HepG2 (cell line): Measurements from ENCODE around the gene KCNK7. TPM values are rescaled to one million over a fixed set of nuclear protein-coding genes. Genes with fewer than 3 reads are reported as not detected.

Experiments
- ASH2L ChIP-seq: fragments of 300-600, 200-600 bp; sonication (generic); IDR thresholded peaks from 2 replicates; pipeline ENCODE4 v1.7.0; 2017; ENCODE audit warnings: low read depth, mild to moderate bottlenecking, moderate library complexity, mixed read lengths, low read length; ENCODE audit not compliant: insufficient read length
- BORCS8-MEF2B ChIP-seq: sonication (generic); formaldehyde crosslinking; IDR thresholded peaks from 2 replicates; pipeline ENCODE4 v1.8.0; 2022; ENCODE audit warnings: mild to moderate bottlenecking, missing genetic modification reagents
- DPF2 ChIP-seq: sonication (generic); formaldehyde crosslinking; IDR thresholded peaks from 2 replicates; pipeline ENCODE4 v1.4.0; 2020; ENCODE audit warnings: mild to moderate bottlenecking, low read depth, missing genetic modification reagents, borderline replicate concordance
- KDM6A ChIP-seq: IDR thresholded peaks from 2 replicates; pipeline ENCODE4 v1.6.1; 2016; ENCODE audit warnings: low read depth
- MED8 ChIP-seq: sonication (generic); formaldehyde crosslinking; IDR thresholded peaks from 2 replicates; pipeline ENCODE4 v1.8.1; 2023; ENCODE audit warnings: mild to moderate bottlenecking, missing genetic modification reagents; ENCODE audit not compliant: insufficient replicate concordance
- MEIS1 ChIP-seq: sonication (generic); formaldehyde crosslinking; IDR thresholded peaks from 2 replicates; pipeline ENCODE4 v1.9.0; 2021; ENCODE audit warnings: mild to moderate bottlenecking, missing genetic modification reagents, moderate library complexity, borderline replicate concordance
- MIER2 ChIP-seq: IDR thresholded peaks from 2 replicates; pipeline ENCODE4 v1.6.1; 2016; ENCODE audit warnings: missing biosample characterization, missing genetic modification reagents
- SNRNP70 ChIP-seq: fragments of 200-400 bp; formaldehyde crosslinking; IDR thresholded peaks from 2 replicates; pipeline ENCODE4 v1.6.1; 2017; ENCODE audit warnings: mild to moderate bottlenecking, low read depth, low read length, moderate library complexity
- STAG1 ChIP-seq: sonication (generic); formaldehyde crosslinking; IDR thresholded peaks from 2 replicates; pipeline ENCODE4 v1.4.0; 2020; ENCODE audit warnings: missing genetic modification reagents
- ZMAT3 ChIP-seq: sonication (generic); formaldehyde crosslinking; conservative IDR thresholded peaks from 2 replicates; pipeline ENCODE4 v1.7.0; 2021; ENCODE audit warnings: missing genetic modification reagents
- ZMYM2 ChIP-seq: sonication (generic); formaldehyde crosslinking; IDR thresholded peaks from 2 replicates; pipeline ENCODE4 v1.8.0; 2022; ENCODE audit warnings: mild to moderate bottlenecking, missing genetic modification reagents
- ZNF224 ChIP-seq: sonication (generic); formaldehyde crosslinking; IDR thresholded peaks from 2 replicates; pipeline ENCODE4 v1.5.0; 2020; ENCODE audit warnings: mild to moderate bottlenecking, missing genetic modification reagents
- ZNF24 ChIP-seq: fragments of 450-650 bp; IDR thresholded peaks from 2 replicates; pipeline ENCODE4 v1.6.1; 2017; ENCODE audit warnings: antibody characterized with exemption, mild to moderate bottlenecking
- ZNF282 ChIP-seq: fragments of 450-650 bp; IDR thresholded peaks from 2 replicates; pipeline ENCODE4 v1.6.1; 2018; ENCODE audit not compliant: partially characterized antibody
- ZNF343 ChIP-seq: sonication (generic); formaldehyde crosslinking; IDR thresholded peaks from 2 replicates; pipeline ENCODE4 v1.4.0; 2020; ENCODE audit warnings: mild to moderate bottlenecking, missing genetic modification reagents
- ZNF629 ChIP-seq: sonication (generic); formaldehyde crosslinking; conservative IDR thresholded peaks from 2 replicates; pipeline ENCODE4 v1.5.0; 2020; ENCODE audit warnings: missing genetic modification reagents
- ZNF816 ChIP-seq: sonication (generic); formaldehyde crosslinking; IDR thresholded peaks from 2 replicates; pipeline ENCODE4 v1.8.0; 2022; ENCODE audit warnings: missing genetic modification reagents, mild to moderate bottlenecking, borderline replicate concordance
- ZSCAN30 ChIP-seq: sonication (generic); formaldehyde crosslinking; IDR thresholded peaks from 2 replicates; pipeline ENCODE4 v1.5.0; 2020; ENCODE audit warnings: mild to moderate bottlenecking, missing genetic modification reagents
- polyA plus RNA-seq, 8 experiments: library from polyadenylated mRNA; depleted of rRNA in 3 of 8; stranded (reverse) in 7 of 8; unstranded in 1 of 8; fragments of >200 nt; fragmentation: Illumina TruSeq in 4 of 8; extraction: Trizol in 4 of 8; gene quantifications; 2 replicates each; pipeline versions ENCODE4 v1.2.1 to v1.2.3, GENCODE V29; 2011 to 2016; ENCODE audit warnings: low read depth in 4 of 8, missing spikeins in 1 of 8, mixed read lengths in 1 of 8; ENCODE audit not compliant: insufficient read depth in 1 of 8
- total RNA-seq, 5 experiments: library from RNA; depleted of rRNA; stranded (reverse); fragments of >200 nt; fragmentation: Illumina TruSeq; extraction: Trizol; gene quantifications; 2 replicates each; pipeline ENCODE4 v1.2.3, GENCODE V29; 2016; ENCODE audit warnings: low read depth in 1 of 5
- TF ChIP-seq, protein P1 (sequence below): sonication (generic); formaldehyde crosslinking; IDR thresholded peaks from 2 replicates; pipeline ENCODE4 v1.9.0; 2021; ENCODE audit warnings: mild to moderate bottlenecking, missing genetic modification reagents
- TF ChIP-seq, protein P2 (sequence below): sonication (generic); formaldehyde crosslinking; IDR thresholded peaks from 2 replicates; pipeline ENCODE4 v1.5.1; 2020; ENCODE audit warnings: missing genetic modification reagents, mild to moderate bottlenecking, borderline replicate concordance
- TF ChIP-seq, protein P3 (sequence below): sonication (generic); formaldehyde crosslinking; IDR thresholded peaks from 2 replicates; pipeline ENCODE4 v1.5.0; 2020; ENCODE audit warnings: mild to moderate bottlenecking, missing genetic modification reagents

Gene KCNK7
- total and polyA plus RNA-seq, 2 of the 13 experiments (the other 11 are each of a cell fraction or from before 2014, with no cell fraction given): 0.11 TPM; not detected in 1

DNA sequence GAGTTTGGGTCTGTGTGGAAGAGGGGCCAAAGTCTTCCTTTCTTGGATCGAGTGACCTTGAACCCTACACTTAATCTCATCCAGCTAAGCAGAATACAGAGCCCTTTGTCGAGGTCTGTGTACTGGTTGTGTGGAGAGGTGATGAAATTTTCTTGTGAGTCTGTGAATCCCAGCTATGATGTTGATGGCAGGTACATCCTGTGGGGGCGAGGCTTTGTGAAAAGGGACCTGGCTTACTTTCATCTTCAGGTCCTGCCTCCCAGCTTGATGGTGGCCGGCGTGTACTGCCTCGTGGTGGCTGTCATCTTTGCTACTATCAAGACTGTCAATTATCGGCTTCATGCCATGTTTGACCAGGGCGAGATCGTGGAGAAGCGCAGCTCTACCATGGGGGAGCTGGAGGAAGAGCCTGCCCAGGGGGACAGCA lies 21.0 kb upstream of the KCNK7 start (continued):
- TF ChIP-seq, protein P1, sequence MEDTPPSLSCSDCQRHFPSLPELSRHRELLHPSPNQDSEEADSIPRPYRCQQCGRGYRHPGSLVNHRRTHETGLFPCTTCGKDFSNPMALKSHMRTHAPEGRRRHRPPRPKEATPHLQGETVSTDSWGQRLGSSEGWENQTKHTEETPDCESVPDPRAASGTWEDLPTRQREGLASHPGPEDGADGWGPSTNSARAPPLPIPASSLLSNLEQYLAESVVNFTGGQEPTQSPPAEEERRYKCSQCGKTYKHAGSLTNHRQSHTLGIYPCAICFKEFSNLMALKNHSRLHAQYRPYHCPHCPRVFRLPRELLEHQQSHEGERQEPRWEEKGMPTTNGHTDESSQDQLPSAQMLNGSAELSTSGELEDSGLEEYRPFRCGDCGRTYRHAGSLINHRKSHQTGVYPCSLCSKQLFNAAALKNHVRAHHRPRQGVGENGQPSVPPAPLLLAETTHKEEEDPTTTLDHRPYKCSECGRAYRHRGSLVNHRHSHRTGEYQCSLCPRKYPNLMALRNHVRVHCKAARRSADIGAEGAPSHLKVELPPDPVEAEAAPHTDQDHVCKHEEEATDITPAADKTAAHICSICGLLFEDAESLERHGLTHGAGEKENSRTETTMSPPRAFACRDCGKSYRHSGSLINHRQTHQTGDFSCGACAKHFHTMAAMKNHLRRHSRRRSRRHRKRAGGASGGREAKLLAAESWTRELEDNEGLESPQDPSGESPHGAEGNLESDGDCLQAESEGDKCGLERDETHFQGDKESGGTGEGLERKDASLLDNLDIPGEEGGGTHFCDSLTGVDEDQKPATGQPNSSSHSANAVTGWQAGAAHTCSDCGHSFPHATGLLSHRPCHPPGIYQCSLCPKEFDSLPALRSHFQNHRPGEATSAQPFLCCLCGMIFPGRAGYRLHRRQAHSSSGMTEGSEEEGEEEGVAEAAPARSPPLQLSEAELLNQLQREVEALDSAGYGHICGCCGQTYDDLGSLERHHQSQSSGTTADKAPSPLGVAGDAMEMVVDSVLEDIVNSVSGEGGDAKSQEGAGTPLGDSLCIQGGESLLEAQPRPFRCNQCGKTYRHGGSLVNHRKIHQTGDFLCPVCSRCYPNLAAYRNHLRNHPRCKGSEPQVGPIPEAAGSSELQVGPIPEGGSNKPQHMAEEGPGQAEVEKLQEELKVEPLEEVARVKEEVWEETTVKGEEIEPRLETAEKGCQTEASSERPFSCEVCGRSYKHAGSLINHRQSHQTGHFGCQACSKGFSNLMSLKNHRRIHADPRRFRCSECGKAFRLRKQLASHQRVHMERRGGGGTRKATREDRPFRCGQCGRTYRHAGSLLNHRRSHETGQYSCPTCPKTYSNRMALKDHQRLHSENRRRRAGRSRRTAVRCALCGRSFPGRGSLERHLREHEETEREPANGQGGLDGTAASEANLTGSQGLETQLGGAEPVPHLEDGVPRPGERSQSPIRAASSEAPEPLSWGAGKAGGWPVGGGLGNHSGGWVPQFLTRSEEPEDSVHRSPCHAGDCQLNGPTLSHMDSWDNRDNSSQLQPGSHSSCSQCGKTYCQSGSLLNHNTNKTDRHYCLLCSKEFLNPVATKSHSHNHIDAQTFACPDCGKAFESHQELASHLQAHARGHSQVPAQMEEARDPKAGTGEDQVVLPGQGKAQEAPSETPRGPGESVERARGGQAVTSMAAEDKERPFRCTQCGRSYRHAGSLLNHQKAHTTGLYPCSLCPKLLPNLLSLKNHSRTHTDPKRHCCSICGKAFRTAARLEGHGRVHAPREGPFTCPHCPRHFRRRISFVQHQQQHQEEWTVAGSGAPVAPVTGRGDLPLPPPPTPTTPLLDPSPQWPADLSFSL (CRISPR knock-in tag): no peak
- no peak for TF ChIP-seq DPF2
- no peak for TF ChIP-seq KDM6A (CRISPR knock-in tag)
- TF ChIP-seq ZNF816 (CRISPR knock-in tag): no peak
- TF ChIP-seq ZNF343 (CRISPR knock-in tag): no peak
- TF ChIP-seq ZNF224 (CRISPR knock-in tag): no peak
- TF ChIP-seq MEIS1 (CRISPR knock-in tag): no peak
- TF ChIP-seq ZMAT3: no peak
- no peak for TF ChIP-seq ZSCAN30 (CRISPR knock-in tag)
- TF ChIP-seq ZNF629 (CRISPR knock-in tag): no peak
- TF ChIP-seq, protein P2, sequence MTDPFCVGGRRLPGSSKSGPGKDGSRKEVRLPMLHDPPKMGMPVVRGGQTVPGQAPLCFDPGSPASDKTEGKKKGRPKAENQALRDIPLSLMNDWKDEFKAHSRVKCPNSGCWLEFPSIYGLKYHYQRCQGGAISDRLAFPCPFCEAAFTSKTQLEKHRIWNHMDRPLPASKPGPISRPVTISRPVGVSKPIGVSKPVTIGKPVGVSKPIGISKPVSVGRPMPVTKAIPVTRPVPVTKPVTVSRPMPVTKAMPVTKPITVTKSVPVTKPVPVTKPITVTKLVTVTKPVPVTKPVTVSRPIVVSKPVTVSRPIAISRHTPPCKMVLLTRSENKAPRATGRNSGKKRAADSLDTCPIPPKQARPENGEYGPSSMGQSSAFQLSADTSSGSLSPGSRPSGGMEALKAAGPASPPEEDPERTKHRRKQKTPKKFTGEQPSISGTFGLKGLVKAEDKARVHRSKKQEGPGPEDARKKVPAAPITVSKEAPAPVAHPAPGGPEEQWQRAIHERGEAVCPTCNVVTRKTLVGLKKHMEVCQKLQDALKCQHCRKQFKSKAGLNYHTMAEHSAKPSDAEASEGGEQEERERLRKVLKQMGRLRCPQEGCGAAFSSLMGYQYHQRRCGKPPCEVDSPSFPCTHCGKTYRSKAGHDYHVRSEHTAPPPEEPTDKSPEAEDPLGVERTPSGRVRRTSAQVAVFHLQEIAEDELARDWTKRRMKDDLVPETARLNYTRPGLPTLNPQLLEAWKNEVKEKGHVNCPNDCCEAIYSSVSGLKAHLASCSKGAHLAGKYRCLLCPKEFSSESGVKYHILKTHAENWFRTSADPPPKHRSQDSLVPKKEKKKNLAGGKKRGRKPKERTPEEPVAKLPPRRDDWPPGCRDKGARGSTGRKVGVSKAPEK (CRISPR knock-in tag): no peak
- no peak for TF ChIP-seq MED8 (CRISPR knock-in tag)
- TF ChIP-seq SNRNP70: no peak
- TF ChIP-seq MIER2 (CRISPR knock-in tag): no peak
- TF ChIP-seq BORCS8-MEF2B: no peak
- TF ChIP-seq STAG1 (CRISPR knock-in tag): no peak
- TF ChIP-seq ASH2L: no peak
- TF ChIP-seq ZMYM2: no peak
- TF ChIP-seq ZNF24: no peak
- no peak for TF ChIP-seq ZNF282
- TF ChIP-seq, protein P3, sequence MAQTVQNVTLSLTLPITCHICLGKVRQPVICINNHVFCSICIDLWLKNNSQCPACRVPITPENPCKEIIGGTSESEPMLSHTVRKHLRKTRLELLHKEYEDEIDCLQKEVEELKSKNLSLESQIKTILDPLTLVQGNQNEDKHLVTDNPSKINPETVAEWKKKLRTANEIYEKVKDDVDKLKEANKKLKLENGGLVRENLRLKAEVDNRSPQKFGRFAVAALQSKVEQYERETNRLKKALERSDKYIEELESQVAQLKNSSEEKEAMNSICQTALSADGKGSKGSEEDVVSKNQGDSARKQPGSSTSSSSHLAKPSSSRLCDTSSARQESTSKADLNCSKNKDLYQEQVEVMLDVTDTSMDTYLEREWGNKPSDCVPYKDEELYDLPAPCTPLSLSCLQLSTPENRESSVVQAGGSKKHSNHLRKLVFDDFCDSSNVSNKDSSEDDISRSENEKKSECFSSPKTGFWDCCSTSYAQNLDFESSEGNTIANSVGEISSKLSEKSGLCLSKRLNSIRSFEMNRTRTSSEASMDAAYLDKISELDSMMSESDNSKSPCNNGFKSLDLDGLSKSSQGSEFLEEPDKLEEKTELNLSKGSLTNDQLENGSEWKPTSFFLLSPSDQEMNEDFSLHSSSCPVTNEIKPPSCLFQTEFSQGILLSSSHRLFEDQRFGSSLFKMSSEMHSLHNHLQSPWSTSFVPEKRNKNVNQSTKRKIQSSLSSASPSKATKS (CRISPR knock-in tag): no peak
